OCI-LY1 (cell line): Measurements from ENCODE around the gene AKT3.

Source experiments
- EZH2 ChIP-seq: fragments of 200-600 bp; sonication (generic), shearing (Covaris generic); IDR thresholded peaks from 2 replicates; pipeline ENCODE4 v1.8.0; 2017; ENCODE audit warnings: borderline replicate concordance, mixed run types, mild to moderate bottlenecking, antibody characterized with exemption, low read length, moderate library complexity, mixed read lengths
- TF ChIP-seq, protein P1 (sequence below): fragments of 200-600 bp; sonication (generic), shearing (Covaris generic); IDR thresholded peaks from 2 replicates; pipeline ENCODE4 v1.5.1; 2017; ENCODE audit warnings: mild to moderate bottlenecking, antibody characterized with exemption, low read length, moderate library complexity, mixed read lengths

DNA sequence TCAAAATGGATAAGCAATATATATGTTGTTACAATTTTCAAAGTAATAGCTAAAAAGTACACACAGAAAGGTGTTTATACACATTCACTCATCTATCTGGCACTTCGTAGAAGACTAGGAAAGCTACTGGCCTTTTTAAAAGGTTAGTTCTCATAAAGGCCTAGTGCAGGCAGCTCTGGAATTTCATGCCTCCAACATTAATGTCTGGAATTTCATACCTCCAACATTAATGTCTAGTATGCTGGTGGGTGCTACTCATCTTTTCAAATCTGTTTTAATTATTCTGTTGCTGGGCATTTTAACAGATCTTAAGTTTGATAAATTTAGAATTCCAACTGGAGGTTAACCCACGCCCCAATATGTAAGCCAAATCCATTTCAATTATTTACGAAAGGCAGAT, 124.2 kb downstream of the AKT3 start:
- TF ChIP-seq, protein P1, sequence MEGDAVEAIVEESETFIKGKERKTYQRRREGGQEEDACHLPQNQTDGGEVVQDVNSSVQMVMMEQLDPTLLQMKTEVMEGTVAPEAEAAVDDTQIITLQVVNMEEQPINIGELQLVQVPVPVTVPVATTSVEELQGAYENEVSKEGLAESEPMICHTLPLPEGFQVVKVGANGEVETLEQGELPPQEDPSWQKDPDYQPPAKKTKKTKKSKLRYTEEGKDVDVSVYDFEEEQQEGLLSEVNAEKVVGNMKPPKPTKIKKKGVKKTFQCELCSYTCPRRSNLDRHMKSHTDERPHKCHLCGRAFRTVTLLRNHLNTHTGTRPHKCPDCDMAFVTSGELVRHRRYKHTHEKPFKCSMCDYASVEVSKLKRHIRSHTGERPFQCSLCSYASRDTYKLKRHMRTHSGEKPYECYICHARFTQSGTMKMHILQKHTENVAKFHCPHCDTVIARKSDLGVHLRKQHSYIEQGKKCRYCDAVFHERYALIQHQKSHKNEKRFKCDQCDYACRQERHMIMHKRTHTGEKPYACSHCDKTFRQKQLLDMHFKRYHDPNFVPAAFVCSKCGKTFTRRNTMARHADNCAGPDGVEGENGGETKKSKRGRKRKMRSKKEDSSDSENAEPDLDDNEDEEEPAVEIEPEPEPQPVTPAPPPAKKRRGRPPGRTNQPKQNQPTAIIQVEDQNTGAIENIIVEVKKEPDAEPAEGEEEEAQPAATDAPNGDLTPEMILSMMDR = no peak
- no peak for TF ChIP-seq EZH2
